Liver (tissue), 3 donors: Measurements from ENCODE around the gene PCDH9.

Source experiments
- ATF3 ChIP-seq: IDR thresholded peaks from 2 replicates; pipeline ENCODE4 v1.6.1; 2016; ENCODE audit warnings: antibody characterized with exemption
- CTCF ChIP-seq: fragments of 150-350 bp; IDR thresholded peaks from 2 replicates; pipeline ENCODE4 v1.5.1; 2017; ENCODE audit warnings: improper control_type of control experiment, low read depth, low read length; ENCODE audit not compliant: missing input control
- EGR1 ChIP-seq, 2 donors: IDR thresholded peaks; 2 replicates each; pipeline ENCODE4 v1.6.1; 2016 to 2018; ENCODE audit warnings: antibody characterized with exemption in 2 of 2, low read depth in 2 of 2
- FOXA1 ChIP-seq: IDR thresholded peaks from 2 replicates; pipeline ENCODE4 v1.6.1; 2016; ENCODE audit warnings: antibody characterized with exemption
- JUND ChIP-seq, 2 donors: IDR thresholded peaks; 2 replicates each; pipeline ENCODE4 v1.6.1; 2016; ENCODE audit warnings: antibody characterized with exemption in 2 of 2
- MAX ChIP-seq: IDR thresholded peaks from 2 replicates; pipeline ENCODE4 v1.6.1; 2016; ENCODE audit warnings: antibody characterized with exemption
- NR2F2 ChIP-seq: IDR thresholded peaks from 2 replicates; pipeline ENCODE4 v1.6.1; 2016; ENCODE audit warnings: antibody characterized with exemption
- RAD21 ChIP-seq, 2 donors: IDR thresholded peaks; 2 replicates each; pipeline ENCODE4 v1.6.1; 2016; ENCODE audit warnings: antibody characterized with exemption in 2 of 2, mild to moderate bottlenecking in 2 of 2
- REST ChIP-seq: IDR thresholded peaks from 2 replicates; pipeline ENCODE4 v1.6.1; 2016; ENCODE audit warnings: antibody characterized with exemption, mild to moderate bottlenecking
- RXRA ChIP-seq, 2 donors: IDR thresholded peaks; 2 replicates each; pipeline ENCODE4 v1.6.1; 2017 to 2018; ENCODE audit warnings: antibody characterized with exemption in 2 of 2, mild to moderate bottlenecking in 1 of 2
- SP1 ChIP-seq: IDR thresholded peaks from 2 replicates; pipeline ENCODE4 v1.6.1; 2018; ENCODE audit warnings: antibody characterized with exemption, mild to moderate bottlenecking
- TAF1 ChIP-seq: conservative IDR thresholded peaks from 2 replicates; pipeline ENCODE4 v1.6.1; 2016; ENCODE audit warnings: antibody characterized with exemption, mild to moderate bottlenecking
- donor health status: healthy.
- donor health status: healthy.

GRCh38 chr13:66888698-66889097 is 341.4 kb downstream of the PCDH9 start:
- no peak for TF ChIP-seq RAD21 (IDR thresholded peaks at IDR 0.05)
- no peak for TF ChIP-seq CTCF
- no peak for TF ChIP-seq JUND (IDR thresholded peaks at IDR 0.05)
- no peak for TF ChIP-seq TAF1
- TF ChIP-seq SP1 = no peak
- no peak for TF ChIP-seq RXRA (IDR thresholded peaks at IDR 0.05)
- no peak for TF ChIP-seq MAX
- TF ChIP-seq NR2F2 = no peak
- no peak for TF ChIP-seq ATF3
- no peak for TF ChIP-seq FOXA1
- TF ChIP-seq REST = no peak
- no peak for TF ChIP-seq EGR1 (IDR thresholded peaks at IDR 0.05; ENCODE audit: low read depth in 2 of 2)
